ENCODE results near the gene CASZ1.

DNA sequence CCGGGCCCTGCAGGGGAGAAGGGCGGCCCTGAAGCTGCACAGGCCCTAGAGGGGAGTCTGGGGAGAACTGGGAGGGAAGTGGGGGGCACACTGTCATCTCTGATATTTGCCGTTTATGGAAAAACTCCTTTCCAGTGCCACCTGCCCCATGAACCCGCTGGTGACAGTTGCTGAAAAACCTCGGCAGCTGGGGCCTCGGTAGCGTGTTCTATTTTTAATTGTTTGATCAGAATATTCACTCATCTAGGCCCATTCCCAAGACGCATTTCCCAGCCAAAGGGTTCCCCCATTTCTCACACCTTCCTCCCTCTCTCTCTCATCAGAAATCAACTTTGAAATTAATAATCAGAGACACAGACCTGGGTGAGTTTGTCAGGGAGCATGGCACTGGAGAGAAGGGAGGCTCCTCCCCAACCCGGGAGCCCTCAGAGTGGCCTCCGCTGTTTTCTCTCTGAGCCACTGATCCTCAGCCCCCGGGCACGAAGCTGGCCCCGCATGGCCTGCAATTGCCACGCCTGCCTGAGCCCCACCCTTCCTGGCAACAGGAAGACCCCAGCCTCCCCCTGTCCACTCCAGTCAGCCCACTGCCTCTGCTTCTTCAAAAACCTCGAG, 111.1 kb downstream of the CASZ1 start:
- no peak for TF ChIP-seq EGR1 (IDR thresholded peaks at IDR 0.05)
- no peak for TF ChIP-seq RAD21 (IDR thresholded peaks at IDR 0.05; ENCODE audit: low read depth)
- no peak for TF ChIP-seq FOXM1 (IDR thresholded peaks at IDR 0.05; ENCODE audit: borderline replicate concordance, low read depth)

Data from Ishikawa (cell line).